SKM-1 (cell line): ENCODE measurements around the gene IL18RAP.
A peak's percentile ranks its signal among the peaks of the same experiment; 100 is the strongest.

Experiments
- DNase-seq: peaks from one replicate; lab custom pipeline; 2025; ENCODE audit not compliant: unreplicated experiment; lab: John Stamatoyannopoulos, UW

The IL18RAP gene

GRCh38 chr2:102451968-102452367 is 29.0 kb downstream of the IL18RAP start:
- no peak for DNase-seq

- DNase-seq = no peak
Observed at GRCh38 chr2:102453501-102453900, 30.5 kb downstream of the IL18RAP start.

- no peak for DNase-seq
Observed at GRCh38 chr2:102455061-102455670, 32.2 kb downstream of the IL18RAP start.

- DNase-seq = no peak
Observed at GRCh38 chr2:102460467-102460866, 37.5 kb downstream of the IL18RAP start.

GRCh38 chr2:102461188-102461587 is 38.2 kb downstream of the IL18RAP start:
- no peak for DNase-seq

GRCh38 chr2:102463160-102463559 is 40.2 kb downstream of the IL18RAP start:
- no peak for DNase-seq

- no peak for DNase-seq
Observed at GRCh38 chr2:102470168-102470567, 47.2 kb downstream of the IL18RAP start.

- DNase-seq = peak; percentile 16
Observed at GRCh38 chr2:102473020-102473419, 50.1 kb downstream of the IL18RAP start, which contains the start of gene SLC9A4. TSS of gene SLC9A4 (plus strand) at chr2:102473226. CDS start at chr2:102473760, 534 bp downstream.

- no peak for DNase-seq
Observed at GRCh38 chr2:102473631-102474030, 50.7 kb downstream of the IL18RAP start.

- DNase-seq = no peak
Observed at GRCh38 chr2:102474785-102475184, 51.8 kb downstream of the IL18RAP start.

GRCh38 chr2:102478686-102479470 is 55.9 kb downstream of the IL18RAP start:
- DNase-seq = no peak

GRCh38 chr2:102480285-102481195 is 57.6 kb downstream of the IL18RAP start:
- DNase-seq = no peak

- DNase-seq = no peak
Observed at GRCh38 chr2:102481931-102482330, 59.0 kb downstream of the IL18RAP start.

GRCh38 chr2:102483086-102483485 is 60.1 kb downstream of the IL18RAP start:
- no peak for DNase-seq

GRCh38 chr2:102484310-102485061 is 61.5 kb downstream of the IL18RAP start:
- no peak for DNase-seq

GRCh38 chr2:102485147-102485785 is 62.3 kb downstream of the IL18RAP start:
- no peak for DNase-seq

GRCh38 chr2:102486941-102487702 is 64.2 kb downstream of the IL18RAP start:
- no peak for DNase-seq

GRCh38 chr2:102487761-102488462 is 65.0 kb downstream of the IL18RAP start:
- no peak for DNase-seq

GRCh38 chr2:102489646-102490045 is 66.7 kb downstream of the IL18RAP start:
- peak; percentile 50 for DNase-seq
